ENCODE data around the gene CAPZA2.

Gene CAPZA2

GRCh38 chr7:116843378-116843777 lies 19.0 kb upstream of the CAPZA2 start:
- TF ChIP-seq GATA2 (IDR thresholded peaks at IDR 0.05; ENCODE audit: low read depth, low read length) (no peak), GATA3 (IDR thresholded peaks at IDR 0.05; ENCODE audit: low read depth, low read length) (no peak)

- TF ChIP-seq GATA3 (IDR thresholded peaks at IDR 0.05; ENCODE audit: low read depth, low read length) = no peak
- TF ChIP-seq GATA2 (IDR thresholded peaks at IDR 0.05; ENCODE audit: low read depth, low read length) = no peak
Observed at GRCh38 chr7:116851175-116851574, 11.2 kb upstream of the CAPZA2 start.

GRCh38 chr7:116851671-116852070 lies 10.7 kb upstream of the CAPZA2 start:
- TF ChIP-seq GATA3 (IDR thresholded peaks at IDR 0.05; ENCODE audit: low read depth, low read length) = no peak
- TF ChIP-seq GATA2 (IDR thresholded peaks at IDR 0.05; ENCODE audit: low read depth, low read length) = no peak

DNA sequence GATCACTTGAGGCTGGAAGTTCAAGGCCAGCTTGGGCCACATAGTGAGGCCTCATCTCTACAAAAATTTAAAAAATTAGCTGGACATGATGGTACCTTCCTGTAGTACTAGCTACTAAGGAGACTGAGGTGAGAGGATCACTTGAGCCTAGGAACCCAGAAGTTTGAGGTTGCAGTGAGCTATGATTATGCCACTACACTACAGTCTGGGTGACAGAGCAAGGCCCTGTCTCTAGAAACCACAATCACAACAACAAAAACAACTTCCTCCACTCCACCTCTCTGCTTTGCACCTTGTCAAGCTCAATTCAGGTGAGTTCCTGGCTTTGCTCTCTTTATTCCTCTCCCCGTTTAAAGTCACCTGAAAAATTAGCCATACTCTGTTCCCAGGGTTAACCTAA lies 8.3 kb upstream of the CAPZA2 start:
- TF ChIP-seq GATA2 (IDR thresholded peaks at IDR 0.05; ENCODE audit: low read depth, low read length) (no peak), GATA3 (IDR thresholded peaks at IDR 0.05; ENCODE audit: low read depth, low read length) (no peak)

- TF ChIP-seq GATA3 (IDR thresholded peaks at IDR 0.05; ENCODE audit: low read depth, low read length) (no peak), GATA2 (IDR thresholded peaks at IDR 0.05; ENCODE audit: low read depth, low read length) (no peak)
Observed at GRCh38 chr7:116857052-116857451, 5.3 kb upstream of the CAPZA2 start.

- TF ChIP-seq GATA2 (IDR thresholded peaks at IDR 0.05; ENCODE audit: low read depth, low read length) (no peak), GATA3 (IDR thresholded peaks at IDR 0.05; ENCODE audit: low read depth, low read length) (no peak)
Observed at GRCh38 chr7:116859323-116859722, 3.1 kb upstream of the CAPZA2 start.

GRCh38 chr7:116861717-116862116 lies 670 bp upstream of the CAPZA2 start:
- TF ChIP-seq GATA2 (IDR thresholded peaks at IDR 0.05; ENCODE audit: low read depth, low read length) (no peak), GATA3 (IDR thresholded peaks at IDR 0.05; ENCODE audit: low read depth, low read length) (no peak)

DNA sequence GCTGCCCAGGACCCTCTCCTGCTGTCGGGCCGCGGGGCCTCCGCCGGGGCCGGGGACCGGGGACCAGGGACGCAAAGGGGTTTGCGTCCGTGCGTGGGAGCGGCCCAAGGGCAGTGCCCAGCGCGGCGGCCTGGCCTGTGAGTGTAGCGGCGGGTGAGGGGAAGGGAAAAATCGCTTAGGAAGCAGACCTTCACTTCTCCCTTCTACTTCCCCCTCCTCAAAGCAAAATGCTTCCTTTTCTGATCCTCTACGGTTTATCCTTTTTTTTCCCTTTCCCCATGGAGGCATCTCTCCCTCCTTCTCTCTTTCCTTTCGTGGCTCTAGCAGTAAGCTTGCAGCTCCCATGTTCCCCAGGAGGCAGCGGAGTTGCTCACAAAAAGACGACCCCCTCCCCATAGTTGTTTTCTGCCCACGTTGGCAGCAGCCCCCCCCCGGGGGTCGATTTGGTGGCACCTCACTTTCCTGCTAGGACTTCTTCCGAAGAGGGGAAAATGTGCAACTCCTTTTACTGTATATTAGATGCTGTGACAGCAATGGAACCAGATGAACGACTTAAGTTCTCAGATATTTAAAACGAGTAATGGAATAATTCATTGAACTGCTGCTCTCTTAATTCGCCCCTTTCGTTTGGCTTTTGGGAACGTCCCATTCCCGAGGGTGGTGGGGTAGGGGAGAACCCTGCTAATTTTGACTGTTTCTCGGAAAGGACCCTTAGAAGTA lies 724 bp downstream of the CAPZA2 start:
- TF ChIP-seq GATA3 (IDR thresholded peaks at IDR 0.05; ENCODE audit: low read depth, low read length) (no peak), GATA2 (IDR thresholded peaks at IDR 0.05; ENCODE audit: low read depth, low read length) (no peak)

DNA sequence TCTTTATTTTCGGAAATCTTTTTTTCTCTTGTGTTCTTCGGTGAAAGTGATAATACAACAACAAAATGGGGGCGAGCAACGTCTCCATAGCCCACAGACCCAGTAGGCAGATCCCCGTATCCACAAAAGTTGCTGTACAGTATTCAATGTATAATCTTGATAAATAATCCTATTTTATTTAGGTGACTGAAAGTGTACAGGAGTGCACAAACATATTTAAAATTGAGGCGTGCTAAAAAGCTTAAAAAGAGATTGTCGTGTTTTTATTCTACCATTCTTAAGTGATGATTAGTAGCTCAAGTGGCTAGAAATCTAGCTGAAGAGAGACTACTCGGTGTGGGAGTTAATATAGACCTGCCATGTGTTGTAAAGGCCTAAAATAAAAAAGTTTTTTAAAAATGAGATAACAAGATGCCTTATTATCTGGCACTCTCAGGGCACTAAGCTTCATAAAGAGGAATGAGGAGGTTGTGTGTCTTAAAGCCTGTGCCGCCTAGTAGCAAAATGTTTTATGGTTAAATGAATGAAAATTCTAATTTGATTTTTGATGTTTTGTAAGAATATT lies 1.6 kb downstream of the CAPZA2 start:
- TF ChIP-seq GATA3 (IDR thresholded peaks at IDR 0.05; ENCODE audit: low read depth, low read length) (no peak), GATA2 (IDR thresholded peaks at IDR 0.05; ENCODE audit: low read depth, low read length) (no peak)

- TF ChIP-seq GATA3 (IDR thresholded peaks at IDR 0.05; ENCODE audit: low read depth, low read length) (no peak), GATA2 (IDR thresholded peaks at IDR 0.05; ENCODE audit: low read depth, low read length) (no peak)
Observed at GRCh38 chr7:116871061-116871700, 8.8 kb downstream of the CAPZA2 start.

GRCh38 chr7:116872026-116872425 lies 9.6 kb downstream of the CAPZA2 start:
- no peak for TF ChIP-seq GATA3 (IDR thresholded peaks at IDR 0.05; ENCODE audit: low read depth, low read length)
- TF ChIP-seq GATA2 (IDR thresholded peaks at IDR 0.05; ENCODE audit: low read depth, low read length) = no peak

DNA sequence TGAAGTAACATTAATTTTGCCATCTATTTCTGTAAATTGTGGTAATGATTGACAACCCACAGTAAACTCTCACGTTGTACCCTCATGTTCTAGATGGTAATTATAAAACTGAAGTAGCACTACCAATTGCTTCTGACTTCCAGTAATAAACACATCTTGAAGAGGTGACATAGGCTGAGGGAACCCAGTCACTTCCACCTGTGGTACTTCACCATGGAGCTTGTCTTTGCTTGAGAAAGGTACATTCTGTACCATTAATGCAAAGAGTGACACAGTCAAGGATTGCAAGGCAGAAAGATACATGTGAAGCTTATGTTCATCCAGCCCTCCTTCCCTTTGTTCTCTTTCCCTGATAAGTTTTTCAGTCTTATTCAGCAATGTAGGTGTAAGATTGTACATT lies 11.2 kb downstream of the CAPZA2 start:
- TF ChIP-seq GATA2 (IDR thresholded peaks at IDR 0.05; ENCODE audit: low read depth, low read length) (no peak), GATA3 (IDR thresholded peaks at IDR 0.05; ENCODE audit: low read depth, low read length) (no peak)

DNA sequence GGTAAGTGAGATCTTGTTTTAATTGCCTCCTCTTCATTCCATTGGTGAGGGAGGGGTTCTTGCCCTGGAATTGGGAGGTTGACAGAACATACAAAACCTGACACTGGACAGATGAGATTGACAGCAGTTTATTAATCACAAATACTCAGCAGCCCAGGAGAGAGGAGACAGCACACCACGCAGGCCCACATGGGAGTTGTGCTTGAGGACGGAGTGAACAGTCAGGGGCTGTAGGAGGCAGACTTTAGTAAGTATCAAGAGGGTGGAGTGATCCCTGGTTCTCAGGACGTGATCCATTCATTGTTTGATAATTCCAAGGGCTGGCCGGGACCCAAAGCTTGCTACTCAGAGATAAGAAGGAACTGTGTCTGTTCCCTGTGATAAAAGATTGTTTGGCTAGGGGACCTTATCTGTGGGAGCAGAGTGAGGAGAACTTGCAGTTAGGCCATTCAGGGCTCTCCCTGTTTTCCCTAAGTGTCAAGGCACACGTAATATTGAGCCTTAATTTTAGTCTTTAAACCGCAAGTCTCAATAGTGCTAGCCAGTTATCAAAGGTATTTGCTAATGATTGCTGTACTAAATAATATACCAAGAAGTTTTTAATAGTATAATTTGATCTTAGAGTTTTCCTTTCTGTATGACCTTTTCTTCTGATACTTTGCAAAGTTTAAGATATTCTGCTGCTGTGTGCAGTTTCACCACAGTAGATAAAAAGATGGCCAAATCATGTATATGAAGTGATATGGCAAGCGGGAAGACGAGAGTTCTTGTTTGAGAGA lies 14.5 kb downstream of the CAPZA2 start:
- no peak for TF ChIP-seq GATA2 (IDR thresholded peaks at IDR 0.05; ENCODE audit: low read depth, low read length)
- TF ChIP-seq GATA3 (IDR thresholded peaks at IDR 0.05; ENCODE audit: low read depth, low read length) = no peak
